Keratinocyte (primary cell): ENCODE data around the gene SPTBN1.

Experiments
- CTCF ChIP-seq, 3 experiments: IDR thresholded peaks in 1 of 3; conservative IDR thresholded peaks in 1 of 3; optimal IDR thresholded peaks in 1 of 3; 2 replicates in 2 of 3; 3 replicates in 1 of 3; pipeline versions ENCODE3 to v1.5.1; 2011; ENCODE audit warnings: low read length in 3 of 3, mild to moderate bottlenecking in 3 of 3, moderate library complexity in 2 of 3, control low read depth in 1 of 3, inconsistent platforms in 1 of 3; ENCODE audit not compliant: insufficient read depth in 2 of 3; ENCODE audit errors: extremely low read depth in 1 of 3
- EZH2 ChIP-seq: IDR thresholded peaks from one replicate; pipeline ENCODE4 v1.6.1; 2012; ENCODE audit warnings: inconsistent platforms, mild to moderate bottlenecking, low read length, moderate library complexity

GRCh38 chr2:54407693-54408092 is 48.4 kb upstream of the SPTBN1 start:
- TF ChIP-seq CTCF (optimal IDR thresholded peaks at IDR 0.05 in 1 of 3, IDR thresholded peaks at IDR 0.05 in 1 of 3, conservative IDR thresholded peaks at IDR 0.05 in 1 of 3; ENCODE audit: extremely low read depth in 1 of 3, insufficient read depth in 2 of 3, low read length in 3 of 3) (no peak), EZH2 (no peak)
